Keratinocyte (primary cell): Measurements from ENCODE around the gene POU6F2. TPM values are rescaled to one million over a fixed set of nuclear protein-coding genes. Genes with fewer than 3 reads are reported as not detected.

Source experiments
- DNase-seq: peaks from one replicate; pipeline ENCODE4 v3.0.0-alpha.2; 2011; ENCODE audit warnings: low read depth, missing footprints, low spot score
- FAIRE-seq: peaks from 2 replicates; lab custom pipeline; 2011; peaks lifted over from hg19 to GRCh38; lab: Jason Lieb, UNC
- H2AFZ ChIP-seq: 2 replicates; pipeline ENCODE4 v1.6.0; 2012; ENCODE audit warnings: low read length, control low read depth, inconsistent platforms; ENCODE audit not compliant: control insufficient read depth
- H3K27ac ChIP-seq: 2 replicates; pipeline ENCODE4 v1.5.1; 2011; ENCODE audit warnings: low read length; ENCODE audit not compliant: control insufficient read depth, insufficient read depth
- H3K27me3 ChIP-seq: 3 replicates; pipeline ENCODE4 v1.6.0; 2011; ENCODE audit warnings: low read length; ENCODE audit not compliant: control insufficient read depth, insufficient read depth; ENCODE audit errors: extremely low read depth
- H3K36me3 ChIP-seq, 2 experiments: 2 replicates in 1 of 2; 3 replicates in 1 of 2; pipeline ENCODE4 v1.5.1; 2011; ENCODE audit warnings: low read length in 2 of 2, mild to moderate bottlenecking in 1 of 2; ENCODE audit not compliant: control insufficient read depth in 2 of 2, insufficient read depth in 2 of 2; ENCODE audit errors: extremely low read depth in 1 of 2
- H3K4me1 ChIP-seq: 3 replicates; pipeline ENCODE4 v1.5.1; 2011; ENCODE audit warnings: low read length; ENCODE audit not compliant: control insufficient read depth, insufficient read depth; ENCODE audit errors: extremely low read depth
- H3K4me2 ChIP-seq: 3 replicates; pipeline ENCODE4 v1.6.0; 2011; ENCODE audit warnings: low read depth, low read length; ENCODE audit not compliant: control insufficient read depth, insufficient read depth; ENCODE audit errors: extremely low read depth
- H3K4me3 ChIP-seq, 3 experiments: fragments of 200-600 bp in 1 of 3; sonication (generic) in 1 of 3; 2 replicates in 2 of 3; 3 replicates in 1 of 3; pipeline ENCODE4 v1.5.1; 2011 to 2016; ENCODE audit warnings: low read length in 3 of 3, mild to moderate bottlenecking in 3 of 3, control low read depth in 2 of 3, inconsistent platforms in 1 of 3, low read depth in 1 of 3, mixed read lengths in 1 of 3, mixed run types in 1 of 3, moderate library complexity in 1 of 3; ENCODE audit not compliant: control insufficient read depth in 2 of 3, insufficient read depth in 2 of 3; ENCODE audit errors: extremely low read depth in 1 of 3
- H3K79me2 ChIP-seq: 2 replicates; pipeline ENCODE4 v1.6.0; 2012; ENCODE audit warnings: low read length; ENCODE audit not compliant: control insufficient read depth, insufficient read depth
- H3K9ac ChIP-seq: 3 replicates; pipeline ENCODE4 v1.6.0; 2011; ENCODE audit warnings: low read length; ENCODE audit not compliant: control insufficient read depth, insufficient read depth; ENCODE audit errors: extremely low read depth
- H3K9me1 ChIP-seq: 3 replicates; pipeline ENCODE4 v1.6.0; 2011; ENCODE audit warnings: low read length; ENCODE audit not compliant: control insufficient read depth, insufficient read depth; ENCODE audit errors: extremely low read depth
- H3K9me3 ChIP-seq: 2 replicates; pipeline ENCODE4 v1.5.1; 2012; ENCODE audit warnings: low read depth, low read length; ENCODE audit not compliant: control insufficient read depth
- H4K20me1 ChIP-seq: 3 replicates; pipeline ENCODE4 v1.6.0; 2011; ENCODE audit warnings: low read length; ENCODE audit not compliant: control insufficient read depth, insufficient read depth; ENCODE audit errors: extremely low read depth
- CTCF ChIP-seq, 3 experiments: IDR thresholded peaks in 1 of 3; conservative IDR thresholded peaks in 1 of 3; optimal IDR thresholded peaks in 1 of 3; 2 replicates in 2 of 3; 3 replicates in 1 of 3; pipeline versions ENCODE3 to v1.5.1; 2011; ENCODE audit warnings: low read length in 3 of 3, mild to moderate bottlenecking in 3 of 3, moderate library complexity in 2 of 3, control low read depth in 1 of 3, inconsistent platforms in 1 of 3; ENCODE audit not compliant: insufficient read depth in 2 of 3; ENCODE audit errors: extremely low read depth in 1 of 3
- EZH2 ChIP-seq: IDR thresholded peaks from one replicate; pipeline ENCODE4 v1.6.1; 2012; ENCODE audit warnings: inconsistent platforms, mild to moderate bottlenecking, low read length, moderate library complexity
- dilution Hi-C: fragments of 300-500 bp; cut with MboI; formaldehyde crosslinking; loops from one replicate; pipeline ENCODE4 v1.7.0; 2020; ENCODE audit warnings: low sequenced_read_pairs; ENCODE audit not compliant: extremely low pct_ligation_motif_present
- polyA plus RNA-seq, 5 experiments: library from polyadenylated mRNA; depleted of rRNA in 3 of 5; stranded (reverse) in 3 of 5; stranded (forward) in 1 of 5; unstranded in 1 of 5; fragments of >200 nt; gene quantifications; 1 replicate in 1 of 5; 2 replicates in 3 of 5; 3 replicates in 1 of 5; pipeline versions ENCODE4 v1.2.1 to v1.2.3, GENCODE V29; 2011 to 2012; ENCODE audit warnings: missing spikeins in 2 of 5, low read depth in 1 of 5, low replicate concordance in 1 of 5

POU6F2 gene
- polyA plus RNA-seq, 1 donor (not counting 4 experiments of a cell fraction or from before 2014, with no cell fraction given): not detected

DNA sequence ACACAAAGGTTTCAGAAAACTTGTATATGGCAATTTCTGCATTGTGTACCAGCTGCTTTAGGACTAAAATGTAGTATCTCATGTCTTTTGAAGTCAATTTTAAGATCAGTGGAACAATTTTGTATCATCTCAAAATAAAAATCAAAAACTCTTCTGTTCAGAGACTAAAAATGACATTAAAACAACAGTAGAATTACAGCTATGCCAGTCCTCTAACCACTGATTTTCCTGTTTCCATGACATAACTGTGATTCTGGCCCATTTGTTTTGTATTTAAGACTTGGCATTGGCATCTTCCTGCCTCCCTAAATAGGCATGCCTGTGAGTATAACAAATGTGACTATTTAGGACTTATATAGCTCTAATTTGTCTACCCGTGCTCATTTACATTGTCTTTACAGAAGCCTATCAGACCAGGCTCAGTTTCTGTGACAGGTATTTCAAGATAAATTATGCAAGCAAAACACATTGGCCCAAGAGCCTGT lies 39.7 kb upstream of the POU6F2 start:
- H2AFZ ChIP-seq: no peak overlapping the region
- DNase-seq (no peak), FAIRE-seq (no peak)
- no peaks in the 10 kb centered on the region for H3K9me1 ChIP-seq
- dilution Hi-C loops: no loop called here
- no peaks in the 10 kb centered on the region for H3K79me2 ChIP-seq
- H3K36me3 ChIP-seq: no peaks in the 10 kb centered on the region
- no peaks in the 10 kb centered on the region for H3K27me3 ChIP-seq
- TF ChIP-seq CTCF (optimal IDR thresholded peaks at IDR 0.05 in 1 of 3, IDR thresholded peaks at IDR 0.05 in 1 of 3, conservative IDR thresholded peaks at IDR 0.05 in 1 of 3; ENCODE audit: extremely low read depth in 1 of 3, insufficient read depth in 2 of 3, low read length in 3 of 3) (no peak), EZH2 (no peak)
- H3K9me3 ChIP-seq: no peaks in the 10 kb centered on the region
- H3K4me3 ChIP-seq: no peak overlapping the region
- no peak overlapping the region for H3K4me2 ChIP-seq
- H4K20me1 ChIP-seq: no peaks in the 10 kb centered on the region
- no peaks in the 10 kb centered on the region for H3K4me1 ChIP-seq
- H3K27ac ChIP-seq: no peak overlapping the region
- H3K9ac ChIP-seq: no peak overlapping the region

DNA sequence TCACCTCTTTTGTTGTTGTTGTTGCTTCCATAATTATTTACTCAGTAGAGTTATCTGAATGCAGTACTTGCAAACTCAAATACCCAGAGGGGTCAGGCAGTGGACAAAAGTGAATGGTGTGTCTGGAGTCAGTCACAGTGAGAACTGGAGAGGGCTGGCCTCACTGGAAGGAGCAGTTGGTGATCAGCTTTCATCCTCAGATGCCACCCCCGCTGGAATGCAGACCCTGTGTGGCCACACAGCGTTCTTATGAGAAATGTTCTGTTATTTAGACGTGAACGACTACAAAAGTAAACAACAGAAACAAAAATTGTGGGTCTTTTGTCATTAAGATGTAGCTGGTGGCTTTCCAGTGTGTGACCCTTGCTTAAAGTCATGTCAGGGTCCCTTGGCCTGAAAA lies 39.1 kb upstream of the POU6F2 start:
- Histone ChIP-seq H4K20me1 (no peaks in the 10 kb centered on the region), H2AFZ (no peak overlapping the region), H3K79me2 (no peaks in the 10 kb centered on the region), H3K4me3 (no peak overlapping the region), H3K36me3 (no peaks in the 10 kb centered on the region), H3K9me3 (no peaks in the 10 kb centered on the region), H3K4me2 (no peak overlapping the region), H3K27ac (no peak overlapping the region), H3K4me1 (no peaks in the 10 kb centered on the region), H3K9me1 (no peaks in the 10 kb centered on the region), H3K27me3 (no peaks in the 10 kb centered on the region), H3K9ac (no peak overlapping the region)
- dilution Hi-C loops: no loop called here
- DNase-seq (no peak), FAIRE-seq (no peak)
- no peak for TF ChIP-seq CTCF (optimal IDR thresholded peaks at IDR 0.05 in 1 of 3, IDR thresholded peaks at IDR 0.05 in 1 of 3, conservative IDR thresholded peaks at IDR 0.05 in 1 of 3; ENCODE audit: extremely low read depth in 1 of 3, insufficient read depth in 2 of 3, low read length in 3 of 3)
- no peak for TF ChIP-seq EZH2
